Thyroid gland (tissue), 4 donors: ENCODE data around the gene TMEM14A. TPM values are rescaled to one million over a fixed set of nuclear protein-coding genes. Genes with fewer than 3 reads are reported as not detected.
A peak's percentile ranks its signal among the peaks of the same experiment; 100 is the strongest.

Experiments used
- DNase-seq, 2 donors: peaks; one replicate each; pipeline ENCODE4 v3.0.0-alpha.2; 2019
- H3K27ac ChIP-seq, 3 donors: fragments of 200-600 bp; sonication (generic); 1 replicate in 2 of 3; 2 replicates in 1 of 3; pipeline ENCODE4 v1.5.1; 2016 to 2019; ENCODE audit warnings: mild to moderate bottlenecking in 1 of 3, moderate library complexity in 1 of 3
- H3K27me3 ChIP-seq: fragments of 200-600 bp; sonication (generic); one replicate; pipeline ENCODE4 v1.5.1; 2019
- H3K36me3 ChIP-seq, 2 donors: fragments of 200-600 bp; sonication (generic); one replicate each; pipeline ENCODE4 v1.5.1; 2016 to 2019
- H3K4me1 ChIP-seq, 2 donors: fragments of 200-600 bp; sonication (generic); one replicate each; pipeline ENCODE4 v1.5.1; 2017 to 2019
- H3K4me3 ChIP-seq, 3 donors: fragments of 200-600 bp; sonication (generic); replicated peaks in 1 of 3; 1 replicate in 2 of 3; 2 replicates in 1 of 3; pipeline ENCODE4 v1.5.1; 2016; ENCODE audit warnings: mild to moderate bottlenecking in 1 of 3
- H3K9me3 ChIP-seq: fragments of 200-600 bp; sonication (generic); one replicate; pipeline ENCODE4 v1.5.1; 2017
- POLR2A ChIP-seq, 2 donors: fragments of 450-650 bp; IDR thresholded peaks; one replicate each; pipeline ENCODE4 v1.6.1; 2017; ENCODE audit warnings: antibody characterized with exemption in 2 of 2, mild to moderate bottlenecking in 2 of 2, moderate library complexity in 1 of 2
- WGBS, 2 donors: methylation state at CpG; one replicate each; pipeline ENCODE4 v1.1.5; 2017; 5-methylcytosine and 5-hydroxymethylcytosine counted together
- intact Hi-C: fragments of 100-400 bp; cut with DNase I; formaldehyde crosslinking; loops from one replicate; pipeline ENCODE4 v1.15.1; 2023
- total RNA-seq, 4 donors: library from RNA; depleted of rRNA; stranded (reverse); fragments of >200 nt; gene quantifications; one replicate each; pipeline ENCODE4 v1.2.3, GENCODE V29; 2016
- TF ChIP-seq, protein P1 (sequence below), 6 experiments: fragments of 200-600 bp in 3 of 6; fragments of 450-650 bp in 3 of 6; sonication (generic) in 3 of 6; IDR thresholded peaks; one replicate each; pipeline ENCODE4 v1.5.1; 2016 to 2019; ENCODE audit warnings: antibody characterized with exemption in 6 of 6, mild to moderate bottlenecking in 2 of 6, inconsistent platforms in 1 of 6, moderate library complexity in 1 of 6

TMEM14A gene, protein sequence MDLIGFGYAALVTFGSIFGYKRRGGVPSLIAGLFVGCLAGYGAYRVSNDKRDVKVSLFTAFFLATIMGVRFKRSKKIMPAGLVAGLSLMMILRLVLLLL
- 10 to 100 TPM; 15.3 to 43.0 (median 27.1) TPM for total RNA-seq

DNA sequence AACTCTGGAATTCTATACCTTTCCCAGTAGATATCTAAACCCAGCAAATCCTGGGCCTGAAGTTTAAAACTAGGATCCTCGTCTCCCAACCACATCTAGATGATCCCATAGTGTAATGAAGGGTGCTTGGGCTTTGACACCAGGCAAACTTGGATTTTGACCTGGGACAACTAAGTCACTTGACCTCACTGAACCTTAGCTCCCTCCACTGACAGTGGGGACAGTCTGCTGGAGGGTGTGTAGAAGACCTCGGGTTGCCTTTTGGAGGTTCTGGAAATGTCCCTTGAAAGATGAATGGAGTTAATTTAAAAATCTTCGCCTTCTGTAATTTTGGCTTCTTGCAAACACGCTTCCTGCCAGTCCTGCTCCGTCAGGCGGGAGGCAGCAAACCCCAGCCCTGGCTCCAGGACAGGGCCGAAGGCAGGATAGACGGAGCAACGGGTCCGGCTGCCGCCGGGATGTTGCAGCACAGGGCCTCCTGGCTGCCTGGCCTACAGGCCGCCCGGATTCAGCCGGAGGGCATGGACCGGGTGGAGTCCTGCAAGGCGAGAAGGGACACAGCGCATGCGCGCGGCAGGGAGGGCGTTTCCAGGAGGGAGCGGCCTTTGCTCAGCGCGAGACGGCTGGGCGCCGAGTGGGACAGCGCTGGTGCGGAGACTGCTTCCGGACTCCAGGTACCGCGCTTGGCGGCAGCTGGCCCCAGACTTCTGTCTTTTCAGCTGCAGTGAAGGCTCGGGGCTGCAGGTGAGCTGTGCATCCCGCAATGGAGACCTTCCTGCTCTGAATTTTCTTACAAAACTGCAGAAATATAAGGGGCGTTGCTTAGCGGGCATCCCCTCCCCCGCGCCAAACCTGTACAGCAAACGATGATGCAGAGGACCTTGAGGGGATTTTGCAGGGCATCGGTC, at the start of gene TMEM14A:
Gene TMEM14A (plus strand): TSS at position 612 of the 908 bp plus-strand sequence. CDS start 5,990 bp downstream, outside the sequence.
- no peaks in the 10 kb centered on the region for H3K27me3 ChIP-seq
- intact Hi-C loops, result no loop called here
- peaks cover 7 to 14% of the 10 kb centered on the region in 2 donors for H3K4me1 ChIP-seq
- peak within 1 kb of the TSS; percentile 21 to 91 (median 53) for H3K4me3 ChIP-seq
- TF ChIP-seq, protein P1, sequence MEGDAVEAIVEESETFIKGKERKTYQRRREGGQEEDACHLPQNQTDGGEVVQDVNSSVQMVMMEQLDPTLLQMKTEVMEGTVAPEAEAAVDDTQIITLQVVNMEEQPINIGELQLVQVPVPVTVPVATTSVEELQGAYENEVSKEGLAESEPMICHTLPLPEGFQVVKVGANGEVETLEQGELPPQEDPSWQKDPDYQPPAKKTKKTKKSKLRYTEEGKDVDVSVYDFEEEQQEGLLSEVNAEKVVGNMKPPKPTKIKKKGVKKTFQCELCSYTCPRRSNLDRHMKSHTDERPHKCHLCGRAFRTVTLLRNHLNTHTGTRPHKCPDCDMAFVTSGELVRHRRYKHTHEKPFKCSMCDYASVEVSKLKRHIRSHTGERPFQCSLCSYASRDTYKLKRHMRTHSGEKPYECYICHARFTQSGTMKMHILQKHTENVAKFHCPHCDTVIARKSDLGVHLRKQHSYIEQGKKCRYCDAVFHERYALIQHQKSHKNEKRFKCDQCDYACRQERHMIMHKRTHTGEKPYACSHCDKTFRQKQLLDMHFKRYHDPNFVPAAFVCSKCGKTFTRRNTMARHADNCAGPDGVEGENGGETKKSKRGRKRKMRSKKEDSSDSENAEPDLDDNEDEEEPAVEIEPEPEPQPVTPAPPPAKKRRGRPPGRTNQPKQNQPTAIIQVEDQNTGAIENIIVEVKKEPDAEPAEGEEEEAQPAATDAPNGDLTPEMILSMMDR (IDR thresholded peaks at IDR 0.05), result peak in 1 of 6 experiments; percentile 27
- TF ChIP-seq POLR2A (IDR thresholded peaks at IDR 0.05), result peak in 1 of 2 donors; percentile 82
- DNase-seq, result peak; percentile 93 to 98
- H3K9me3 ChIP-seq, result no peaks in the 10 kb centered on the region
- no peaks in the 10 kb centered on the region for H3K36me3 ChIP-seq
- 8 to 14% methylated on average over 17 to 25 of the region's 42 CpGs for WGBS, 2 donors
- H3K27ac ChIP-seq, result peak within 1 kb of the TSS in 2 of 3 donors; percentile 13 to 50

GRCh38 chr6:52621631-52622030, 49.3 kb upstream of the TMEM14A start:
- no peak overlapping the region for H3K4me3 ChIP-seq
- no peak for DNase-seq
- H3K27ac ChIP-seq, result no peak overlapping the region
- H3K36me3 ChIP-seq, result no peaks in the 10 kb centered on the region
- no peaks in the 10 kb centered on the region for H3K9me3 ChIP-seq
- TF ChIP-seq POLR2A (IDR thresholded peaks at IDR 0.05), result no peak
- TF ChIP-seq, protein P1 (IDR thresholded peaks at IDR 0.05), result no peak
- peaks cover 10% of the 10 kb centered on the region in 2 donors for H3K4me1 ChIP-seq
- 74 to 85% methylated on average over 1 of the region's 1 CpG for WGBS, 2 donors
- intact Hi-C loops, result no loop called here
- no peaks in the 10 kb centered on the region for H3K27me3 ChIP-seq

GRCh38 chr6:52622810-52623209, 48.1 kb upstream of the TMEM14A start:
- DNase-seq, result no peak
- WGBS, 2 donors, result 87 to 92% methylated on average over 2 of the region's 2 CpGs
- intact Hi-C loops, result no loop called here

GRCh38 chr6:52632011-52632410, 38.9 kb upstream of the TMEM14A start:
- no peaks in the 10 kb centered on the region for H3K27me3 ChIP-seq
- whole genome bisulfite sequencing, 2 donors, result 93 to 97% methylated on average over 1 of the region's 1 CpG
- intact Hi-C loops, result no loop called here
- H3K36me3 ChIP-seq, result no peaks in the 10 kb centered on the region
- DNase-seq, result no peak
- TF ChIP-seq POLR2A (IDR thresholded peaks at IDR 0.05), result no peak
- TF ChIP-seq, protein P1 (IDR thresholded peaks at IDR 0.05), result no peak
- no peaks in the 10 kb centered on the region for H3K4me1 ChIP-seq
- H3K9me3 ChIP-seq, result no peaks in the 10 kb centered on the region
- H3K27ac ChIP-seq, result no peak overlapping the region
- H3K4me3 ChIP-seq, result no peak overlapping the region

More at GRCh38 chr6:52622810-52623209, 48.1 kb upstream of the TMEM14A start:
- TF ChIP-seq POLR2A (IDR thresholded peaks at IDR 0.05), result no peak
- TF ChIP-seq, protein P1 (IDR thresholded peaks at IDR 0.05), result no peak
- Histone ChIP-seq H3K27ac (no peak overlapping the region), H3K36me3 (no peaks in the 10 kb centered on the region), H3K4me3 (no peak overlapping the region), H3K4me1 (no peaks in the 10 kb centered on the region), H3K27me3 (no peaks in the 10 kb centered on the region), H3K9me3 (no peaks in the 10 kb centered on the region)

- Histone ChIP-seq H3K27me3 (no peaks in the 10 kb centered on the region), H3K4me1 (no peaks in the 10 kb centered on the region), H3K9me3 (no peaks in the 10 kb centered on the region), H3K27ac (no peak overlapping the region), H3K36me3 (no peaks in the 10 kb centered on the region), H3K4me3 (no peak overlapping the region)
- DNase-seq, result no peak
- intact Hi-C loops, result no loop called here
- WGBS, 2 donors, result 91 to 94% methylated on average over 3 of the region's 3 CpGs
- TF ChIP-seq, protein P1 (IDR thresholded peaks at IDR 0.05), result no peak
- no peak for TF ChIP-seq POLR2A (IDR thresholded peaks at IDR 0.05)
These were observed 36.7 kb upstream of the TMEM14A start for GRCh38 chr6:52634211-52634610.
